Stimulated activated CD4-positive, alpha-beta T cell treated with anti-CD3 and anti-CD28 coated beads, Interleukin-4, amount 100 ng/mL, for 1 hour (primary cell): ENCODE measurements around the gene PRKG1.

Experiments
- DNase-seq: peaks from one replicate; pipeline ENCODE4 v3.0.0-alpha.2; 2020

The PRKG1 gene

DNA sequence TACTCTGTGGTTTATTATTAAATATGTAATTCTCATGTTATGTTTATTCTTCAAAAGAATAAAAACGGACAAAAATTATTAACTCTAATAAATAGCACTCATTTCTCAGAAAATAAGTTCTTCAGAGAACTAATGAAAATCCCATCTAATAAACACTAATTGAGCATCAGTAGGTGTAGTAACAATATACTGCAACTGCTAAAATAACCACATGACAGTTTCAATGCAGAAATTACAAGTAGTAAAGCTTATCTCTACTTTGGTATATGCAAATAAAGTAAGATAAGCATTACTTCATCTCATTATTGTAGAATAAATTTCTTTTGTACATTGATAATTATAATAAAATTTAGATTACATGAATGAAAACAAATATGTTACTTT is 1183.4 kb downstream of the PRKG1 start:
- DNase-seq, result no peak

DNA sequence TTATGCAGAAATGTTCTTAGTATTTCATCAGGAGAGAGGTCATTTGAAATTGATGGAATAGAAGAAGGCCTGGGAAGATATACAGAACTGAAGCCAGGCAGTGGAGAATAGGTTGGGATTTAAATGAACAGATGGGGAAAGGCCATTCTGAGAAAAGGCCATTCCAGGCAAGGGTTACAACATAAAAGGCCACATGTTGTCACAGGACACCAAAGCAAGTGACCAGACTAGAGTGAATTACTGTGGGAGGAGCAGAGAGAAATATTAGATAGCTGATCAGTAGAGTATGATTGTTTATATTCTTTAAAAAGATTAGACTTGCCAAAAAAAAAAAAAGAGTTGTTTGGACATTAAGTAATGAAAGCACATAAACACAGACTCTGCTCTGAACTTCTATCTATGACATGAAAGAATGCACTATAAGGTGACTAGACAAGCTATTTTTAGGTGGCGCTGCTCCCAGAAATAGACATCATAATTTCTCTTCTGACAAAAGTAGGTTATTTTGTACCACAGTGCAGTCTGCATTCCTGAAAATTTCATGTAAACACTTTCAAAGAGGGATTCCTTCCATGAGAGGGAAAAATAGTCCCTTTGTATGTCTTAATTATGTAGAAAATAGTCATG is 1184.6 kb downstream of the PRKG1 start:
- no peak for DNase-seq

DNA sequence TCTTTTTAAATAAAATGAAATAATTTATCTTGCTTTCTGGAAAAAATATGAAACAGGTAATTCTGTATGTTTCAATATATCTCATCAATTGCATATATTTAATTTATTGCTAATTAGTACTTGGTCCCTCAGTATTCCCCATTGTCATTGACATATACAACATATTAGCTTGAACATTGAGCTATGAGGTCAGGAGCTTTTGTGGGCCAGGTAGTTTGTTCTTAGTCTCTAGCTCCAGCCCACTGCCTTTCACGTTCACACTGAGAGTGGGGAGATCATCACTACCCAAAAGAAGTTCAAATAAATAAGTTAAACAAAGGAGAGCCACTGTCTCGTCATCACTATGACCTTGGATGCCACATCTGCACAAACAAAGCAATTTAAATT is 1185.1 kb downstream of the PRKG1 start:
- no peak for DNase-seq

DNA sequence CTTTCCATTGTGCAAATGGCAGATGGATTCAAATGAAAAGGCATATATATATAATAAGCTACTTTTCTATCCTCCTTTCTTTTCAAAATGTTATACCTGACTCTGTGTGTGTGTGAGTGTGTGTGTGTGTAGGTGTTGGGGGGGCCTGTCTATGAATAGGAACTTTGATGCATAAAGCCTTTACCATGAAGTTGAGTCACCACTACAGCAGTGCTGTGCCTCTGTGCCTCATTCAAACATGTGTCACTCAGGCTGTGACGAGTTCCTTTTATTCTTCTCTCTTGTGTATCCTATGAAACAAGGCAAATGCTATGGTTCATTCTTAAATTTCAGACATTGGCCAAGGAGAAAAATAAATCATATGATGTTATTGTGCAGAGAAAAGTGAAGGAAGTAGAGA is 1187.1 kb downstream of the PRKG1 start:
- DNase-seq, result no peak

DNA sequence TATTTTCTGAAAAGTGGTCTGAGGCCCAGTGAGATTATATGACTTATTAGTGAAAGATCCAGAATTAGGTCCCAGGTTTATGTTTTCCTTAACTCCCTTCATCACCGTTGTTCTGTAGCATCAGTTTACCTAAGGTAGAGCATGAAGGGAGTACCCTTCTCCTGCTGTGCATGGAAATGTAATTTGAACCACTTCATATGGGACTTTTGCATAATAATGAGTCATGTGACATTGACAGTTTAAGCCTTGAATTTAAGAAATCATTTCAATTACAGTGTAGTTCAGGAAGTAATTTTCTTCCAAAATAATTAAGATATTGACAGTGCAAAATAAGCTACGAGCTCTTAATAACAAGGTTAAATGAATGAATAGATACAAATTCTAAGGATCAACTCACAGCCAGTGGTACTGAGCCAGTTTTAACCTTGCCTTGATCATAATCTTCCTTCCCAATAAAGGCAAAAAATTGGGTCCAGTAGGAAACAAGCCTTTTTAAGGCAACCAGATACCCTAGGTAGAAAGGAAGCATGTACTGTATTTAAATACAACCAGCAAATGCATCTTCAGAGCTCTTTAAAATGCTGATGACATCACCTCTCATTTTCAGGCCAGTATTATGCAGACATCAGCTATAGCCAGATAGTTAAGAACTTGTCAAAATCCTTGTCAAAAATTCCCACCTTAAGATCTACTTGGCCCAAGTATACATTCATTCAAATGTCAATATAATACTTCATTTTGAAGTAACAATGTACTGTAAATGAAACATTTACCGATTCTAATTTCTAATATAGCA is 1191.0 kb downstream of the PRKG1 start:
- DNase-seq, result no peak

DNA sequence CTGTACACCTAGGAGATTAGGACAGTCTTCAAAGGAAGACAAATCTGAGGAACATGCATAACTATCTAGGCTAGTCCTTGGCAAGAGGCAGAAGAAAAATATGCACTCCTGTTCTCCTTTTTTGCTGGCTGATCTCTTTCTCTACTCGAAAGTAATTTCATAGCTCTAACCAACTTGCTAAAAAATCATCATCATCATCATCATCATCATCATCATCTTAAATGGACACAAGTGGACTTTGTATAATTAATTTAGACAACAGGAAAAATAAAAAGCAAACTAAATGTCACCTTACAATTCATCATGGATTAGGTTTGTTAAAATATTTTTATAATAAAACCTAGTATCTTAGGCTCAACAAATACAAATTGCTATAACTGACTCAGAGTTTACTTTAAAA is 1192.6 kb downstream of the PRKG1 start:
- no peak for DNase-seq

DNA sequence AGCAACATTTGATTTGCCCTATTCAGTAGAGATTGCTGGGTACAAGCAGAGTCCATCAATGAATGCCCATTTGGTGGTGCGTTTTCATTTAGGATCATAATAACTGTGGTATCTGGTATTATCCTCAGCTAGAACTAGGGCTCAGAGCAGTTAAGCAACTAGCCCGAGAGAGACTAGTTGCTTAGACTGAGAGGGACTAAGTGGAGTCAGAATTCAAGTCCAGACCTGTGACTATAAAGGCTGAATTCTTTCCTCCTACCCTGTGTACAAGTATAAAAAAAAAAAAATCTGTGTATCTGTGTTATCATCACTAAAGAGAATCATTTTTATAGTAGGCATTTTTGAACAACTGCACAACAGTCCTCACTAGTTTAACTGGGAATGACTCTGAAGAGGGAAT is 1194.5 kb downstream of the PRKG1 start:
- no peak for DNase-seq

DNA sequence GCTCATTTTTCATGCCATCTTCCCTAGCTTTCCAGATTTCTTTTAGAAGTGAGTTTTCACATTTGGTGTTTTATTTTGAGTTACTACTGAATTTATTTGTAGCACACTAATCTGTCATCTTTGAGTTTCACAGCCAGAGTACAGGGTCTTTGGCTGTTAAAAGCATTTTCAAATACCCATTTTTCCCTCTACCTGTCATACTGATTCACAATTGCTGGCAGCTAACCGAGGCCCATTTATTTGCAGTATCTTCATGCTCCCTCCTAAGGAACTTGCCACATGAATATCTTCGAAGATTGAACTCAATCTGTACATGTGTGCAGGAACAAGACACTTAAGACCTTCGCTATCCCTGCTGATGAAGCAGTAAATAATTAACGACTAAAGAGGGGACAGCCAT is 1194.9 kb downstream of the PRKG1 start:
- DNase-seq, result no peak

DNA sequence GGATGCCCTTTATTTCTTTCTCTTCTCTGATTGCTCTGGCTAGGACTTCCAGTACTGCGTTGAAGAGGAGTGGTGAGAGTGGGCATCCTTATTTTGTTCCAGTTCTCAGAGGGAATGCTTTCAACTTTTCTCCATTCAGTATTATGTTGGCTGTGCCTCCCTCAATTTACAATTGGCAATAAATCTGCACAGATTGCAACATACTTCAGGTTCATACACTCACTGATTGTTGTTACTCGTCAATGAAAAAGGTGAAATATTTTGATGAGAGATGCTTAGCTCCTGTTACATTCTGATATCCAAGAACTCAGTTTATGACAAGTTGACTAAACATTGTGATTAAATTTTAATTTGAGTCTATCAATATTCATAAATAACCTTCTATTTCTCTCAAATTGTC is 1201.9 kb downstream of the PRKG1 start:
- no peak for DNase-seq

DNA sequence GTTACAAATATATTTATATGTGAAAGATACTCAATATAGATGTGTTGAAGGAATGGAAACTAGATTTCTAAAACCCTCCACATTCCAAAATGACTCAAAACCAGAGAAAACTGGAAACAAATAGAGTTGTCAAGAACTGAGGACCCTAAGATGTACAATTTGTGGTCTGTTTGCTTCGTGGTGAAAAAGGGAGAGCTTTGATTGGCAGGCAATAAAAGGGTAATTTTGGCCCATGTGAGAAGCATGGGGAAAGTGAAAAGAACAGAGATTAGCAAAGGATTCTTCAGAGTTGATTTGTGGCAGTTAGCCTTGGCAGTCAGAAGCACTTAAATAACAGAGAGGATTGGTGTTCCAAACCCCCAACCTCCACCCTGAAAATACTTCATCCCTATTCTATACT is 1202.7 kb downstream of the PRKG1 start:
- no peak for DNase-seq

DNA sequence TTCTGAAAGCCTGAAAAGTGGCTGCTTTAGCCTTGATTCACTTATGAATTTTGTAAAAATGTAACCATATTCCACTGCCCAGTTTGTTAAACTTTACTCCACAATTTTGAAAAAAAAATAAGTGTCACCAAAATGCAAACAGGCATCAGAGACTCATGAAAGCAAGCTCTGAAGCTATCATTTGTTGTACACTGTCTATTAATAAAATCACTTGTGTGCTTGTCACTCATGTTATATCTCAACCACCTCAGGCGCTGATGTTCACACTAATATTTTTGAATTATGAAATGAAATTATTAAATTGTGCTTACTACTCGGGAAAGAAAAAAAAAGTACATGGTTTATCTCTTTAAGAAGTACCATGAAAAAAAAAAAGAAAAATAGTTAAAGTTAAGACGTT is 1205.3 kb downstream of the PRKG1 start:
- DNase-seq, result no peak

DNA sequence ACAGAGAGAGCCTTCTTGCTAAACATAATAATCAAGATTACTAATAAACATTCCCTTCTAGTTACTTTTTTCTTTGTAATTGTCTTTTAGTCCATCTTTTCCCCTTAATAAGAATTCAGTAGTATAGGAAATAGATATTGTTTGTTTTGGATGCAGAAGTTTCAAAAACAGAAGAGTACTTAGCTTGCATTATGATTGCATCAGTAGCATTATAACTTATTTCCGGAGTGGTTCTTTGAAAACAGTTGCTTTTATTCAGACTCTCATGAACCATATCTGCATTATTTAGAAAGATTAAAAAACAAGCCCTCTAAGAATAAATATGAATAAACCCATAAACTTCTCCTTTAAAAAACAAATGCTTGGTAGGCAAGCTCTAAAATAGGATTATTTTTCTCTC is 1205.8 kb downstream of the PRKG1 start:
- DNase-seq, result no peak

DNA sequence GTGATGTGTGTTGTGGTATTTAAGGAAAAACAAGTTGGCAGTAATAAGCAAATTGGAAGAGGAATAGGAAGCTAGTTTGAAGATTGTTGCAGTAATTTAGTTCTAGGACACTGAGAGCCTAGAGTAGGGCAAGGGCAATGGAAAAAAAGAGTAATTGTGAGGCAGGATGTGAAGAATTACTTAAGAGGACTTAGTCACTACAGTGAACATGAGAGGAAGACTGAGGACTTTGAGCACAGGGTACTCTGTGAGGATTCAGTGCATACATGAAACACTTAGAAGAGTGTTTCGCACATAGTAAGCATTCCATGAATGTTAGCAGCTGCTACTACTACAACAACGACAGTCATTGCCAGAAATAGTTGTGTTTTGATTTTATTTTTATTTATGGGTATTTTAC is 1208.9 kb downstream of the PRKG1 start:
- DNase-seq, result no peak

DNA sequence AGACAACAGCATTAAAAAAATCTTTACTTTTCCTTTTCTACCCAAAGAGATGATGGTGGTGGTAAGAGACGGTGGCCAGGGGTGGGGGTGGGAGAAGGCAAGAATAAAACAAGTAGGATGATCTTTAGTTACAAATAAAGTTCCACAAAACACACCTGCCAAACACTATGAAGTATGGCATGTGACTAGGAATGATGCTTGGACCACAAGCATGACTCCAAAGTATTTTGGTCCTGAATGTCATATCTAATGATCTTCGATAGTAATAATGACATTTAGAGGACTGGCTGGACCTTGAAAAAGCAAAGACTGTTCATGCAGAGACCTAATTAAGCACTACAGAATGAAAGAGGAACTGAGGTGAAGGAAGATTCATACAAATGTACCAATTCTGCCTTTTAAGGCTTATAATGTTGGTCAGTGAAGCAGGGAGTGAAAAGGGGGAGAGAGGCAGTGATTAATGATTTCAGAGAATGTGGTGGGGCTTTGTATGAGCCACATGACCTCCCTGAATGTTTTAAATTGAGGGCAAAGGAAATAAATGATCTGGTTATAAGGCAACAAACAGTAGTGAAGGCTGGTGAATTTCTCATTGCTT is 1210.2 kb downstream of the PRKG1 start:
- DNase-seq, result no peak

DNA sequence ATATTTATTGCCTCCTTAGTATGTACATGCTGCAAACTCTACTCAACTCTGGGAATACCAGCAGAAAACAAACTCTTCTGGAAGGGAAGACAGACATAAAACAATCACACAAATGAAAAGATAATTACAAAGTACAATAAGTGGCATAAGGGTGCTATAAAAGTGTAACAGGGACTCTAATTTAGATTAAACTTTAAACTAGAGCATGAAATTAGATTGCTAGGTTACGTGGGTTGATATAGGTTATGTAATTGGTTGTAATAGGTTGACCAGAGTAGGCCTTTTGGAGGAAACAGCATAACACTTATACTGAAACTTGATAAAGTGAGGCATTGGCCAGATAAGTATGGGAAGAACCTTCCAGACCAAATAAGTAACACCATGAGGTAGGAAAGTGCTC is 1213.6 kb downstream of the PRKG1 start:
- DNase-seq, result no peak

DNA sequence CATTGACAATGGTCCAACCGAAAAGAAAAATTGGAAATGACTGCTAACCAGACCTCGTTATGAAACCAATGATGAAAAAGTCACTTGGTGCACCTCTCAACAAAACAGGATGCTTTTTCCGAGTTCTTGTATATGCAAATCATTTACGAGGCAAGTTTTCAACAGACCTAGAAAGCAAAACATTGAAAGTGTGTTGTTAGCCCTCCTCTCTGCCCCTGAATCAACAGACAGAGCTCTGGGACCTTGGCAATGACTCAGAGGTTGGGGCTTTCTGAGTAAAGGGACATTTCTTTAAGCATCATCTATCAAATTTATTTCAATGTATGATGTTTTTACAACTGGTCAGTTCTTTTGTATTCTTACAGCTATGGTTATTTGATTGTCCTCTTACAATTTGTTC is 1223.5 kb downstream of the PRKG1 start:
- no peak for DNase-seq

DNA sequence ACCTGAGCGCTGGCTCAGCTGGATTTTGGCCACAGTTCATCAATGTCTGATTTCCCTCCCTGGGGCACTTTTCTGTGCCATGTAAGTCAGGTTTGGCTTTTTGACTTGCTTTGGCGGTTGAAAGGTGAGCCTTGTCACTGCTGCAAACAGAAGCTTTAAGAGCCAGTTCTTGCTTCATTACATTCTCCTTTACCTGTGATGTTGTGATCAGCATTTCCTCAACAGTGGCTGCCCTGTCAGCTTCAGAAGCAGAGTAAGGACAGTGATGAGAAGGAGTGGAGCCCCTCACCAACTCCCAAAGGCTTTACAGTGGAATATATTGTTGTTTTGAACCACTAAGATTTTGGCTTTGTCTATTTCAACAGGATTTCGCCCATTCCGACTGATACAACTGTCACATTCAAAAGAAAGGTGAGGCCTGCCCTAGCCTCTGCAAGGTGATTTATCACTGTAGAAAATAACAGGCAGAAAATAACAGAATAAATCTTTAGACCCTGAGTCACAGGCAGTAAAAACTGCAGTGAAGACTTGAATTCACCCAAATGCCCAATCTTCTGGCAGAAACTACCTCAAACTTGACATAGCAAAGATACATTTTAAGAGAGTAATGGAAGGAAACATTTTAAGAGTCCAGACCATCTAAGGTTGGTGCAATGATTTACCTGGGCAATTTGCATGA is 1226.5 kb downstream of the PRKG1 start:
- no peak for DNase-seq

DNA sequence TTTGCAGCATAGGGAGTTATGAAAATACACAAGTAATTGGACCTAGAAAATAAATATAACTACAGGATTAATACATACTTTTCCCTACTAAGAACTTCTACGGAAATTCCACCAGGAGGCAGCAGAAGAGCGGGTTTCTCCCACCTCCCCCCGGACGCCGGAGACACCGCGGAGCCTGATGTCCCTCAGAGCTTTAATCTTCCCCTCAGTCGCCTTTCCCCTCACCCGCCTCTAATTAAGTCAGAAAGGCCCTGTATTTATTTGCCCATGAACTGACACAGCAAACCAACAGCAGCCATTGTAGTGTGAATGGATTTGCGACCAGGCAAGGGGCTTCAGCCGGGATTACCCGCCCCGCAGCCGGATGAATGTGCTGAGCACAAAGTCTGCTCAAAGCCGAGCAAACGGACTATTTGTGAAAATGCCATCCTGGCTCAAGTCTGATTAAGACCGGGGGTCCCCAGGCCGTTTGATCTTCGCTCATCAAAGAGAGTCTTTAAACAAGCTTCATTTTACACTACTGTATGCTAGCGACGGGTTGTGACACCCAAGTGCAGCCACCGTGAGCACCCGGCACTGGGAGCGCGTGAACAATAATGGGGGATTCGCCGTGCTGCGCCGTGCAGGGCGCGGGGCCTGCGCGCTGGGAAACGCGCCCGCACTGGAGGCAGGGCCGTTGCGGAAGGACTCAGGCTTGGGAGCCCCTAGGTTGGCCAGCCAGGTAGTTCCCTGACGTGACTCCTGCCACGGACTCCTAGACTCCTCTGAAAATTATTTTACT is 1234.2 kb downstream of the PRKG1 start:
- no peak for DNase-seq

DNA sequence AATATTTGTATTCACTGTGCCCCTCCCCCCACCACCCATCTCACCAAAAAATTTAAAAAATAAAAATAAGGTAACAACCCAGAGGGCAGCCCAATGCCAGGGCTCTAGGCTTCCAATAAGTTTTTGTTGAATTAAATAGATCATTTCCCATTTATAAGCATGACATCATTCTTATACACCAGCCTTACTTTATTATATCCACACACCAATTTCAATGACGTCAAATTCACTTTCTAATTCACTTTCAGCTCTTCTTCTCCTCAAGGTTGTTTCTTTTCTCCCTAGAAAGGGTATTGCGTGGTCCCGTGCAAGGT is 1238.6 kb downstream of the PRKG1 start:
- no peak for DNase-seq

DNA sequence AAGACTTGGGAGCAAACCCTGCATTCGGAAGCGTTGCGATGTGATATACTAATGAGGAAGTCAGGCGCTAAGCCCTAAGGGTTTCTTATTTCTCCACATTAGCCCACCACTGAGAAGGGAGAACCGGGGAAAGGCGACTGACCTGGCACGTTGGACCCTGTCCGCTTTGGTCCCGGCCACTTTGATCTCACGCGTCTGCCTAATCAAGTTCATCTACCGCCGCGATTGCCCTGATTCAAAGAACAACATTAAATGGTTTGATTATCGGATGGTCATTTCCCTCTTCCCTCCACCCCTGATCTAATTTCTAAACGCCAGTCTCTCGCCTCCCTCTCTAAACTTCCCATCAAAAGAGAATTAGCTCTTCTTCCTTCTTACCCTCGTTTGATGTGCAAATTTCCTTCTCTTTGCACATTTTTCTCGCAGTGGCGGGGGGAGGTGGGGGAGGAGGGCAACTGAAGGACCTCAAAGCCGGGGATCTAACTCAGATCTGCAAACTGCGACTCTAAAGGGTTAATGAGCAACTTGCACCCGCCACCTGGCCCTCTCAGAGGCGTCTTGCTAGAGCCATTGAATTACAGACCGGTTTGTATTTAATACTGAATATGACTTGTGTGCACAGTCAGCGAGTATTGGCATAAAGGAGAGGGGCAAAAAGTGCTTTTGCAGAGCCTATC is 1239.1 kb downstream of the PRKG1 start:
- no peak for DNase-seq

DNA sequence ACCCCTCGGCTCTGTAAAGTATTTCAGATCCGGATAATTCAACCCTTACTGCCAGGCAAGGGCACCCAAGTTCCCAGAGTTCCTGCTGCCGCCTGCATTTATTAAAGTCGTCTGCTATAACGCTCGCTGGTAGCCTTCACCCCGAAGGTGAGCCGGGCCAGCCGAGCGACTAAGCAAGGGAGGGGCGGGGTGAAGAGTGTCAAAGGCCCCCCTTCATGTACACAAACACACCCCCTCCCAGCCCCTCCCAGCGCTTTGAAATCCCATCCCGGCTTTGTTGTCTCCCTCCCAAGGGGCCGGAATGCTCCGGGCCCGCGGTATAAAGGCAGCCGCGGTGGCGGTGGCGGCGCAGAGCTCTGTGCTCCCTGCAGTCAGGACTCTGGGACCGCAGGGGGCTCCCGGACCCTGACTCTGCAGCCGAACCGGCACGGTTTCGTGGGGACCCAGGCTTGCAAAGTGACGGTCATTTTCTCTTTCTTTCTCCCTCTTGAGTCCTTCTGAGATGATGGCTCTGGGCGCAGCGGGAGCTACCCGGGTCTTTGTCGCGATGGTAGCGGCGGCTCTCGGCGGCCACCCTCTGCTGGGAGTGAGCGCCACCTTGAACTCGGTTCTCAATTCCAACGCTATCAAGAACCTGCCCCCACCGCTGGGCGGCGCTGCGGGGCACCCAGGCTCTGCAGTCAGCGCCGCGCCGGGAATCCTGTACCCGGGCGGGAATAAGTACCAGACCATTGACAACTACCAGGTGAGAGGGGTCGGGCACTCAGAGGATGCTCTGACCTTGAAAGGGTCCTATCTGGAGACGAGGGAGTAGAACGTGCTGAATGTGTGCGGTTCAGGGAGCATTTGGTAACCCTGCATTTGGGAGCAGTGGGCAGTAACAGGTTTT is 1239.9 kb downstream of the PRKG1 start, which contains the start of gene DKK1:
Gene DKK1 (plus strand): TSS at position 349 of the 889 bp plus-strand sequence. CDS start 154 bp downstream, at position 503.
- no peak for DNase-seq
